CD4-positive, CD25-positive, alpha-beta regulatory T cell (primary cell): ENCODE data around the gene SGCD. TPM values are rescaled to one million over a fixed set of nuclear protein-coding genes. Genes with fewer than 3 reads are reported as not detected.

Experiments used
- ATAC-seq, 2 donors: fragments of 150-1000 bp; cut with Tn5 transposase; one replicate each; pipeline ENCODE4 v1.10.0; 2021; ENCODE audit warnings: low read depth in 2 of 2, moderate number of reproducible peaks in 2 of 2, moderate library complexity in 1 of 2
- DNase-seq, 3 donors: peaks; one replicate each; pipeline versions ENCODE4 v3.0.0 to v3.0.0-alpha.2; 2012 to 2022; ENCODE audit warnings: mixed read lengths in 1 of 3
- H3K27ac ChIP-seq: one replicate; pipeline ENCODE4 v1.7.0; 2013; ENCODE audit warnings: mild to moderate bottlenecking, low read length; ENCODE audit not compliant: insufficient read depth, poor library complexity, severe bottlenecking
- H3K27me3 ChIP-seq: one replicate; pipeline ENCODE4 v1.7.0; 2013; ENCODE audit warnings: low read length; ENCODE audit not compliant: control insufficient read depth, insufficient read depth
- H3K36me3 ChIP-seq: one replicate; pipeline ENCODE4 v1.7.0; 2013; ENCODE audit warnings: mild to moderate bottlenecking, low read length, moderate library complexity; ENCODE audit not compliant: control insufficient read depth, insufficient read depth
- H3K4me1 ChIP-seq: 2 replicates; pipeline ENCODE4 v1.7.0; 2013; ENCODE audit warnings: mild to moderate bottlenecking, low read length; ENCODE audit not compliant: insufficient read depth, control insufficient read depth, poor library complexity, severe bottlenecking
- H3K4me3 ChIP-seq: one replicate; pipeline ENCODE4 v1.7.0; 2013; ENCODE audit warnings: low read depth, mild to moderate bottlenecking, low read length, moderate library complexity
- H3K9me3 ChIP-seq, 2 experiments: 1 replicate in 1 of 2; 2 replicates in 1 of 2; pipeline ENCODE4 v1.7.0; 2013; ENCODE audit warnings: low read length in 2 of 2, mild to moderate bottlenecking in 1 of 2, moderate library complexity in 1 of 2; ENCODE audit not compliant: control insufficient read depth in 2 of 2
- H3K27ac Mint-ChIP-seq, 3 donors: one replicate each; pipeline ENCODE4 v1.8.0; 2020 to 2022; ENCODE audit warnings: mild to moderate bottlenecking in 3 of 3, mixed read lengths in 3 of 3, moderate library complexity in 2 of 3
- H3K27me3 Mint-ChIP-seq: one replicate; pipeline ENCODE4 v1.8.0; 2022; ENCODE audit warnings: mild to moderate bottlenecking, mixed read lengths
- H3K36me3 Mint-ChIP-seq: one replicate; pipeline ENCODE4 v1.8.0; 2020; ENCODE audit warnings: mixed read lengths
- H3K4me1 Mint-ChIP-seq, 4 donors: one replicate each; pipeline ENCODE4 v1.8.0; 2020 to 2022; ENCODE audit warnings: mixed read lengths in 4 of 4, mild to moderate bottlenecking in 1 of 4
- H3K4me3 Mint-ChIP-seq, 4 donors: one replicate each; pipeline ENCODE4 v1.8.0; 2020 to 2022; ENCODE audit warnings: mild to moderate bottlenecking in 4 of 4, mixed read lengths in 4 of 4, moderate library complexity in 3 of 4
- H3K9me3 Mint-ChIP-seq, 7 donors: one replicate each; pipeline ENCODE4 v1.8.0; 2020 to 2022; ENCODE audit warnings: mixed read lengths in 7 of 7, mild to moderate bottlenecking in 3 of 7, moderate library complexity in 2 of 7
- polyA plus RNA-seq, 4 donors: library from polyadenylated mRNA; unstranded; fragments of 300-500 nt; fragmentation: Illumina TruSeq; gene quantifications; one replicate each; pipeline ENCODE4 v1.2.3, GENCODE V29; 2021
- total RNA-seq: library from RNA; stranded (reverse); gene quantifications from one replicate; pipeline ENCODE4 v1.2.3, GENCODE V29; 2022

The SGCD gene
- total and polyA plus RNA-seq, 5 donors from 2014 or later = not detected

DNA sequence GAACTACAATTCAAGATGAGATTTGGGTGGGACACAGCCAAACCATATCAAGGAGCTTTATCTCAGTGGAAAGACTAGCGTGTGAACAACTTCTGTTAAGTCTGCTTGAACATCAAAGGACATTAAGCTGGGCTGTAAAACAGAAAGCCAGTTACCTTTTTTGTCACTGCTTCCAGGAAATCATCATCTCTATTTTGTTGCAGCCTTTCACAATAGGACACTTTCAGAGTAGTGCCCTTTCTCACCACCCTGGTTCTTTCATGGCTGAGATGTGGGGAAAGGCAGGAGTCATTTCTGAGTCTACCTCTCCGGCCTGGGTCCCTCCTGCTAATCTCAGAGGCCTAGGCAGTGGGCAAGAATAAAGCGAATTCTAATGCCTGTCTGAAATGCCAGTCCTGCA lies 426.9 kb downstream of the SGCD start:
- peaks cover 0 to 23% (median 6%) of the 10 kb centered on the region in 4 donors for H3K4me1 Mint-ChIP-seq
- H3K4me3 Mint-ChIP-seq = peak overlapping the region in 1 of 4 donors; percentile 42
- peaks cover under 1% of the 10 kb centered on the region for H3K27me3 Mint-ChIP-seq
- H3K27ac ChIP-seq = no peak overlapping the region
- H3K36me3 Mint-ChIP-seq = no peaks in the 10 kb centered on the region
- H3K27ac Mint-ChIP-seq = peak overlapping the region; percentile 53 to 75 (median 66)
- no peaks in the 10 kb centered on the region for H3K9me3 ChIP-seq
- peak in 1 of 2 donors; percentile 34 for ATAC-seq
- H3K9me3 Mint-ChIP-seq = peaks cover 0 to 1% (median 0%) of the 10 kb centered on the region in 7 donors
- no peaks in the 10 kb centered on the region for H3K4me1 ChIP-seq
- no peaks in the 10 kb centered on the region for H3K27me3 ChIP-seq
- H3K4me3 ChIP-seq = no peak overlapping the region
- H3K36me3 ChIP-seq = no peaks in the 10 kb centered on the region
- peak in 1 of 3 donors; percentile 89 for DNase-seq

DNA sequence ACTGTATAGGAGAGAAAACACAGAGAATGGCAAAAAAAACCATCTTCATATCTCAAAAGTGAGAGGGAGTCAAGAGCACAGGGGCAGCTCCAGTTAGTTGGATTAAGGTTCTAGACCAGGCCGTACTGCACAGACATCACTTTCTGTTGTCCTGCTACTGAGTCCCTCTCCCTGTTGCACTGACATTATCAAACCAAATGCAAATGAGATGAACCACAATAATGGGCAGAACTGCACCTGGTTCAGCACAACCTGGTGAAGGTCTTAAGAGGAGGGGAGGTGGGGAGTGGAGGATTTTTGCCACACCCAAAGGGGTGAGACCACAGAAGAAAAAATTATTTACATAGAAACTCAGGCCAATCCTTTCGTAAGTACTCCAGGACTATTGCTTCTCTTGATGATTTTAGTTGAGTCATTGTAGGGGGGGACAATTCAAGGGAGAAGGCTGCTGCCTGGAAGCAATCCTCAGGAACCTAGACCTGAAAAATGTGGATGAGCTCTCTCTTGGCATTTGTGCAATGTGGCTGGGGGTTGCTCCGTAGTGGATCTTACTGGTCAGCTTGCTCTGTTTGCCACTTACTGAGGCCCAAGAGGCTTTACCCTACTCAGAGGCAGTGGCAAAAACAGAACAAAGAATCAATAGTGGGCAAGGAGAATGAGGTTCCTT lies 428.6 kb downstream of the SGCD start:
- H3K27ac Mint-ChIP-seq = peak overlapping the region in 1 of 3 donors; percentile 49
- ATAC-seq = no peak

DNA sequence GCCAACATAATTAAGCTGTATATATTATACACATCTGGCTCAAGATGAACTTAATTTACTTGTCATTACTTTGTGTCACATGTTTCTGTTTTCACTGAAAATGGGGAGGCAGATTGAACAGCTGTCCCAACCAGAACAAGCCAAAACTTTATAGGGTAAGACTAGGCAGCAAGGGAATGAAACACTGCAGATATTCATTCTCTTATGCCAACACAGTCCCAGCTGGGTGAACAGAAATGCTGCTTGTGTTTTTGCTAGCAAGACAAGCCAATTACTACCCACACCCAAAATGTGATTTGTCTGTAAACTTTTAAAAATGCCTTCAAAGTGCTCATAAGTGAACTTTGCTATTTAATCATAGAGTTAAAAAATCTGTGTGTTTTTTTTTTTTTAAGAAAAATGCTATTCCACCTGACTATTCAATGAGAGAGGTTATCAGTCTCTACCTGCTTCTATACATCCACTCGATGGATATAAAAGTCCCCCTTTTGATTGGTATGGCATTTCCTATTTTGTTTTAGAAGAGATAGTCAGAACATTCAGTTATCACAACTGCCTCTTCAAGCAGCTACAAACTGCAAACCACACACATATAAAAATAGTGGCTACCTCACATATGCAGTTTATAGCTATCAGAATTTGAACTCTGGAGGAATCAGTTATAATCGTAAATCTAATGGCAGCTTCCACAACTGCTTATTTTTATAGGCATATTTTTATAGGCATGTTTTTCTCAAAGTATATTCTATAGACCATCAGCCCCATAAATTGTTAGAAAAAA lies 431.2 kb downstream of the SGCD start:
- Mint-ChIP-seq H3K27me3 (peaks cover 10% of the 10 kb centered on the region), H3K36me3 (no peaks in the 10 kb centered on the region), H3K9me3 (peaks cover 0 to 1% (median 0%) of the 10 kb centered on the region in 7 donors), H3K4me3 (no peak overlapping the region), H3K27ac (no peak overlapping the region), H3K4me1 (peaks cover 0 to 22% (median 6%) of the 10 kb centered on the region in 4 donors)
- no peak overlapping the region for H3K4me3 ChIP-seq
- H3K27me3 ChIP-seq = no peaks in the 10 kb centered on the region
- H3K4me1 ChIP-seq = no peaks in the 10 kb centered on the region
- DNase-seq = no peak
- ATAC-seq = no peak
- H3K9me3 ChIP-seq = no peaks in the 10 kb centered on the region
- no peak overlapping the region for H3K27ac ChIP-seq
- H3K36me3 ChIP-seq = no peaks in the 10 kb centered on the region

More for the DNA sequence above, 428.6 kb downstream of the SGCD start:
- Histone ChIP-seq H3K27ac (no peak overlapping the region), H3K27me3 (no peaks in the 10 kb centered on the region), H3K4me3 (no peak overlapping the region), H3K4me1 (no peaks in the 10 kb centered on the region), H3K36me3 (no peaks in the 10 kb centered on the region), H3K9me3 (no peaks in the 10 kb centered on the region)
- no peak overlapping the region for H3K4me3 Mint-ChIP-seq
- DNase-seq = peak in 1 of 3 donors; percentile 70
- no peaks in the 10 kb centered on the region for H3K36me3 Mint-ChIP-seq
- H3K9me3 Mint-ChIP-seq = peaks cover 0 to 1% (median 0%) of the 10 kb centered on the region in 7 donors
- peaks cover 0 to 23% (median 6%) of the 10 kb centered on the region in 4 donors for H3K4me1 Mint-ChIP-seq
- peaks cover 4% of the 10 kb centered on the region for H3K27me3 Mint-ChIP-seq

DNA sequence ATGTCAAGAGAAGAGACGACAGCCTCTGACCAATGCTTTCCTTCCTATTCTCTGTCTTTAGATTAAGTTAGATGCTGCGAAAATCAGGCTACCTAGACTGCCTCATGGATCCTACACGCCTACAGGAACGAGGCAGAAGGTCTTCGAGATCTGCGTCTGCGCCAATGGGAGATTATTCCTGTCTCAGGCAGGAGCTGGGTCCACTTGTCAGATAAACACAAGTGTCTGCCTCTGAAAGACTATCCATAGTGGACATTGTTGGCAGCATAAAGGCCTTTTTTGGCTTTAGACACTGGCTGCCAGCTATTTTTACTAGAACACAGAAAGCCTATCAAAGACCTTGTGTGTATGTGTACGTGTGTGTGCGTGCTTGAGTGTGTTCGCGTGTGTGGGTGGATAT lies 432.2 kb downstream of the SGCD start:
- H3K27me3 ChIP-seq = no peaks in the 10 kb centered on the region
- H3K4me1 ChIP-seq = no peaks in the 10 kb centered on the region
- no peaks in the 10 kb centered on the region for H3K9me3 Mint-ChIP-seq
- DNase-seq (no peak), ATAC-seq (no peak)
- H3K36me3 ChIP-seq = no peaks in the 10 kb centered on the region
- no peak overlapping the region for H3K4me3 Mint-ChIP-seq
- H3K36me3 Mint-ChIP-seq = no peaks in the 10 kb centered on the region
- no peak overlapping the region for H3K4me3 ChIP-seq
- H3K27ac ChIP-seq = no peak overlapping the region
- H3K27me3 Mint-ChIP-seq = peaks cover 10% of the 10 kb centered on the region
- no peak overlapping the region for H3K27ac Mint-ChIP-seq
- no peaks in the 10 kb centered on the region for H3K9me3 ChIP-seq
- peaks cover 0 to 12% (median 2%) of the 10 kb centered on the region in 4 donors for H3K4me1 Mint-ChIP-seq

DNA sequence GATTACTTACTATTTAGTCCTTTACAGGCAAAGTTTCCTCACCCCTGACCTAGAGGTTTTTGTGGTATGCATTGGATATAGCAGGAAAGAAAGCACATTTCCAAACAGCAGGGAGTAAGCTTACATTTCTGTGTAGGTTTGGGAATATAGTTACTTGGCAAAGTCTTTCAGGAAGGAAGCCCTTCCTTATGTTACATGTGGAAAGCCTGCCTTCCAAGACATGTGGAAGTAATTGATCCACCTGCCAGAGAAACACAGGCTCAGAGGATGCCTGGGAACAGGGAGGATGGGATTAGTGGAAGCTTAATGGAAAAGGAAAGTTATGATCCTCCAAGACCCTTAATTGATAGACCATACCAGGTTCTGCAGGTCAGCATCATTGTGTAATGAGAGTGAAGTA lies 435.8 kb downstream of the SGCD start:
- H3K9me3 ChIP-seq = no peaks in the 10 kb centered on the region
- DNase-seq (no peak), ATAC-seq (no peak)
- no peak overlapping the region for H3K27ac Mint-ChIP-seq
- peaks cover 18% of the 10 kb centered on the region for H3K27me3 Mint-ChIP-seq
- no peak overlapping the region for H3K4me3 ChIP-seq
- no peaks in the 10 kb centered on the region for H3K9me3 Mint-ChIP-seq
- H3K4me1 ChIP-seq = no peaks in the 10 kb centered on the region
- no peaks in the 10 kb centered on the region for H3K4me1 Mint-ChIP-seq
- H3K27ac ChIP-seq = no peak overlapping the region
- no peaks in the 10 kb centered on the region for H3K27me3 ChIP-seq
- H3K4me3 Mint-ChIP-seq = no peak overlapping the region
- no peaks in the 10 kb centered on the region for H3K36me3 ChIP-seq
- no peaks in the 10 kb centered on the region for H3K36me3 Mint-ChIP-seq

DNA sequence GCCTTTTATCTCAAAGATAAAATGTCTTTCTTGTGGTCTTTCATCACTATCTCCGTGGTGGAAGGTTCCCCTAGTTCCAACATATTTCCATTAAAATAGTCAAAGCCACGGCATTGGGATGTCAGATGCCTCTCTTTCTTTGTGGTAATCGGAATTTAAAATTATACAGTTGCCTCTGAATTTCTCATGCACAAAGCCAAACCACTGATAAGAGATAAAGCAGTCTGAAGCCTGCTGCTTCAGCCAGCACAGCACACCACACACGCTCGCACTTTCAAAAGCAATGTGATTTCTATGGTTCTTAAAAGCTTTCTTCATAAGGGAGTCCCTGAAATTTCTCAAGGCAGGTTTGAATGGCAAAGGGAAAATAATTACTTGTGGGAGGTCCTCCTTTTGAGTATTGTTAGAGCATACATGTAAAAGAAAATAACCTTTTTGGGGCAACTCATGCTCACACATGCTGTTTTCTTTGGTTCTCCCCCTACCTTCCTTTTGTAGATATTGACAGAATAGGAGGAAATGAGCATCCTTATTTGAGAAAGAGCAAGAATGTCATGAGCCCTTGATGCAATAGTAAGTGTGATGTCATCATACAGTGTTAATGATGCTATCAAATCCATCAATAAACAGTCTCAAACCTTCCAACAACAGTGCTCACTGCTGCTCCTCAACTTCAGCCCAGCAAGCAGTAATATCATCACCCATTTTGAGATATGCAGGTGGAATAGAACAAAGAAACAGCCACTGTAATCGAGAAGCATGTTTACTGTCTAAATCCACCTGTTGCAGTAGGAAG lies 437.4 kb downstream of the SGCD start:
- Histone ChIP-seq H3K4me1 (no peaks in the 10 kb centered on the region), H3K4me3 (no peak overlapping the region), H3K9me3 (no peaks in the 10 kb centered on the region), H3K36me3 (no peaks in the 10 kb centered on the region), H3K27me3 (peaks cover 4% of the 10 kb centered on the region), H3K27ac (no peak overlapping the region)
- Mint-ChIP-seq H3K4me1 (no peaks in the 10 kb centered on the region), H3K27ac (no peak overlapping the region), H3K36me3 (no peaks in the 10 kb centered on the region), H3K27me3 (peaks cover 19% of the 10 kb centered on the region), H3K4me3 (no peak overlapping the region), H3K9me3 (peaks cover 0 to 2% (median 0%) of the 10 kb centered on the region in 7 donors)
- DNase-seq (no peak), ATAC-seq (no peak)

DNA sequence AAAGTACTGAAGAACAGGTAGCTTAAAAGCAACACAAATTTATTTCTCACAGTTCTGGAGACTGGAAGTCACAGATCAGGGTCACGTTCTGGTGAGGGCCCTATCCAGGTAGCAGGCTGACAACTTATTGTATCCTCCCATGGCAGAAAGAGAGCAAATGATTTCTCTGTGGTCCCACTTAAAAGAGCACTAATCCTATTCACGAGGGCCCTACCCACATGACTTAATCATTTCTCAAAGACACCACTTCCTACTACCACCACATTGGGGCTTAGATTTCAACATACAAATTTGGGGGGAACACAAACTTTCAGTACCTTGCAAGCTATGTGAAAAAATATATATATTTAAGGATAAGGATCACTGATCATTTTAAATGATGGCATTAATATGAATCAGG lies 447.3 kb downstream of the SGCD start:
- Mint-ChIP-seq H3K4me3 (no peak overlapping the region), H3K4me1 (peaks cover 0 to 14% (median 2%) of the 10 kb centered on the region in 4 donors), H3K9me3 (peaks cover 0 to 2% (median 0%) of the 10 kb centered on the region in 7 donors), H3K27me3 (no peaks in the 10 kb centered on the region), H3K36me3 (no peaks in the 10 kb centered on the region), H3K27ac (no peak overlapping the region)
- Histone ChIP-seq H3K27ac (no peak overlapping the region), H3K4me1 (no peaks in the 10 kb centered on the region), H3K4me3 (no peak overlapping the region), H3K36me3 (no peaks in the 10 kb centered on the region), H3K9me3 (no peaks in the 10 kb centered on the region), H3K27me3 (peaks cover 1% of the 10 kb centered on the region)
- ATAC-seq (no peak), DNase-seq (no peak)
